GM23248 (cell line): ENCODE results near the gene RHBDL3.

Experiments
- EZH2 ChIP-seq: fragments of 200-600 bp; sonication (generic); IDR thresholded peaks from 2 replicates; pipeline ENCODE4 v1.6.1; 2018; ENCODE audit warnings: antibody characterized with exemption, mild to moderate bottlenecking; ENCODE audit not compliant: insufficient read depth, poor library complexity, severe bottlenecking
- EZH2phosphoT487 ChIP-seq: fragments of 200-600 bp; sonication (generic); IDR thresholded peaks from 2 replicates; pipeline ENCODE4 v1.6.1; 2018; ENCODE audit warnings: antibody characterized with exemption, moderate library complexity, mild to moderate bottlenecking, low read depth; ENCODE audit not compliant: insufficient read depth

- TF ChIP-seq EZH2 (no peak), EZH2phosphoT487 (no peak)
Observed at GRCh38 chr17:32311028-32311536, 45.5 kb downstream of the RHBDL3 start.
